Mononuclear cell (primary cell): Measurements from ENCODE around the gene ZMYND12. TPM values are rescaled to one million over a fixed set of nuclear protein-coding genes. Genes with fewer than 3 reads are reported as not detected.

Source experiments
- H3K27me3 ChIP-seq: 2 replicates; pipeline ENCODE4 v1.6.0; 2011; ENCODE audit warnings: low read length, control low read depth; ENCODE audit not compliant: insufficient read depth
- H3K4me1 ChIP-seq: 2 replicates; pipeline ENCODE4 v1.5.1; 2011; ENCODE audit warnings: mild to moderate bottlenecking, low read length, control low read depth; ENCODE audit not compliant: insufficient read depth
- H3K4me3 ChIP-seq: 2 replicates; pipeline ENCODE4 v1.5.1; 2011; ENCODE audit warnings: mild to moderate bottlenecking, low read length, moderate library complexity
- H3K9me3 ChIP-seq: 2 replicates; pipeline ENCODE4 v1.5.1; 2011; ENCODE audit warnings: low read depth, mild to moderate bottlenecking, control low read depth, low read length
- total RNA-seq: library from RNA; depleted of rRNA; stranded (reverse); fragments of >200 nt; gene quantifications from one replicate; pipeline ENCODE4 v1.2.3, GENCODE V29; 2012

The ZMYND12 gene
- total RNA-seq, 1 donor = 0.84 TPM

GRCh38 chr1:42423681-42424080 lies 32.1 kb downstream of the ZMYND12 start:
- H3K9me3 ChIP-seq = no peaks in the 10 kb centered on the region
- H3K4me1 ChIP-seq = no peaks in the 10 kb centered on the region
- H3K27me3 ChIP-seq = no peaks in the 10 kb centered on the region
- H3K4me3 ChIP-seq = no peak overlapping the region

- Histone ChIP-seq H3K4me1 (no peaks in the 10 kb centered on the region), H3K9me3 (no peaks in the 10 kb centered on the region), H3K4me3 (no peak overlapping the region), H3K27me3 (no peaks in the 10 kb centered on the region)
Measured at GRCh38 chr1:42422737-42423136, 33.1 kb downstream of the ZMYND12 start.

- Histone ChIP-seq H3K4me3 (no peak overlapping the region), H3K9me3 (no peaks in the 10 kb centered on the region), H3K4me1 (no peaks in the 10 kb centered on the region), H3K27me3 (no peaks in the 10 kb centered on the region)
Measured at GRCh38 chr1:42420911-42421585, 34.8 kb downstream of the ZMYND12 start.

GRCh38 chr1:42420121-42420520 lies 35.7 kb downstream of the ZMYND12 start:
- H3K4me1 ChIP-seq = no peaks in the 10 kb centered on the region
- H3K9me3 ChIP-seq = no peaks in the 10 kb centered on the region
- H3K4me3 ChIP-seq = no peak overlapping the region
- no peaks in the 10 kb centered on the region for H3K27me3 ChIP-seq

- H3K9me3 ChIP-seq = no peaks in the 10 kb centered on the region
- no peaks in the 10 kb centered on the region for H3K4me1 ChIP-seq
- H3K4me3 ChIP-seq = no peak overlapping the region
- no peaks in the 10 kb centered on the region for H3K27me3 ChIP-seq
Measured at GRCh38 chr1:42419126-42419821, 36.5 kb downstream of the ZMYND12 start.

GRCh38 chr1:42418516-42418915 lies 37.3 kb downstream of the ZMYND12 start:
- Histone ChIP-seq H3K4me3 (no peak overlapping the region), H3K27me3 (no peaks in the 10 kb centered on the region), H3K4me1 (no peaks in the 10 kb centered on the region), H3K9me3 (no peaks in the 10 kb centered on the region)

GRCh38 chr1:42417166-42417565 lies 38.7 kb downstream of the ZMYND12 start:
- Histone ChIP-seq H3K9me3 (no peaks in the 10 kb centered on the region), H3K27me3 (no peaks in the 10 kb centered on the region), H3K4me3 (no peak overlapping the region), H3K4me1 (no peaks in the 10 kb centered on the region)

GRCh38 chr1:42414551-42415496 lies 41.0 kb downstream of the ZMYND12 start:
- H3K27me3 ChIP-seq = no peaks in the 10 kb centered on the region
- no peaks in the 10 kb centered on the region for H3K9me3 ChIP-seq
- no peaks in the 10 kb centered on the region for H3K4me1 ChIP-seq
- no peak overlapping the region for H3K4me3 ChIP-seq

- no peaks in the 10 kb centered on the region for H3K27me3 ChIP-seq
- H3K4me3 ChIP-seq = no peak overlapping the region
- H3K9me3 ChIP-seq = no peaks in the 10 kb centered on the region
- H3K4me1 ChIP-seq = no peaks in the 10 kb centered on the region
Measured at GRCh38 chr1:42403880-42404400, 51.9 kb downstream of the ZMYND12 start.

GRCh38 chr1:42399315-42400100 lies 56.3 kb downstream of the ZMYND12 start:
- H3K9me3 ChIP-seq = no peaks in the 10 kb centered on the region
- H3K4me3 ChIP-seq = no peak overlapping the region
- no peaks in the 10 kb centered on the region for H3K4me1 ChIP-seq
- H3K27me3 ChIP-seq = no peaks in the 10 kb centered on the region

- H3K4me1 ChIP-seq = no peaks in the 10 kb centered on the region
- H3K27me3 ChIP-seq = no peaks in the 10 kb centered on the region
- no peaks in the 10 kb centered on the region for H3K9me3 ChIP-seq
- no peak overlapping the region for H3K4me3 ChIP-seq
Measured at GRCh38 chr1:42392967-42393848, 62.6 kb downstream of the ZMYND12 start.

- Histone ChIP-seq H3K4me1 (no peaks in the 10 kb centered on the region), H3K27me3 (no peaks in the 10 kb centered on the region), H3K4me3 (no peak overlapping the region), H3K9me3 (no peaks in the 10 kb centered on the region)
Measured at GRCh38 chr1:42392255-42392654, 63.6 kb downstream of the ZMYND12 start.

GRCh38 chr1:42386051-42386450 lies 69.8 kb downstream of the ZMYND12 start:
- H3K27me3 ChIP-seq = peaks cover 18% of the 10 kb centered on the region
- peaks cover 5% of the 10 kb centered on the region for H3K4me1 ChIP-seq
- no peaks in the 10 kb centered on the region for H3K9me3 ChIP-seq
- H3K4me3 ChIP-seq = no peak overlapping the region
